HG03442 (cell line): ENCODE measurements around the gene TEX13C.
A peak's percentile ranks its signal among the peaks of the same experiment; 100 is the strongest.
"Not testable (repeated sequence)": the region's sequence is repeated elsewhere in the genome, so short reads cannot be mapped to it uniquely, and the experiment has no call there.

ENCODE experiments used
- ATAC-seq: cut with Tn5 transposase; IDR thresholded peaks from one replicate; pipeline ENCODE4 v1.9.1; 2021; ENCODE audit warnings: mild to moderate bottlenecking, moderate library complexity; ENCODE audit not compliant: unreplicated experiment

Gene TEX13C

GRCh38 chrX:125319646-125320521, at the start of gene TEX13C:
Gene TEX13C, plus strand, starts transcription at chrX:125319871. Its CDS starts 249 bp downstream, at chrX:125320120.
- no peak for ATAC-seq

DNA sequence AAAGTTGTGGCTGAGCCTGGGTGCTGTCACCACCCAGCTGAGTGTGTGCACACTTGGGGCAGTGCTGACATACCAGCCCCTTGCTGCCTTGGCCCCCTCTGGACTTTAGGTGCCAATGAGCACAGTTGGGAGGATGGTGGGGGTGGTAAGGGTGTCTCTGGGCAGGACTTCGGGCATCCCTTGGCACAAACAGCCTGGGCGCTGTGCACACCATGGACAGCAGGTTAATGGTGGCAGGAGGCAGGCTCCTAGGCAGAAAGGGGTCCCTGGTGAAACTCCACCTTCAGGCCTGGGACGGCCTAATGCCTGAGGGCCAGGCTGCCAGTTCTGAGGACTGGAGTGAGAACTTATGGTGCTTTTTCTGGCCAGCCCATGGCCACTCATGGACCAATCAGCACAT, 32.4 kb upstream of the TEX13C start:
- ATAC-seq: no peak

DNA sequence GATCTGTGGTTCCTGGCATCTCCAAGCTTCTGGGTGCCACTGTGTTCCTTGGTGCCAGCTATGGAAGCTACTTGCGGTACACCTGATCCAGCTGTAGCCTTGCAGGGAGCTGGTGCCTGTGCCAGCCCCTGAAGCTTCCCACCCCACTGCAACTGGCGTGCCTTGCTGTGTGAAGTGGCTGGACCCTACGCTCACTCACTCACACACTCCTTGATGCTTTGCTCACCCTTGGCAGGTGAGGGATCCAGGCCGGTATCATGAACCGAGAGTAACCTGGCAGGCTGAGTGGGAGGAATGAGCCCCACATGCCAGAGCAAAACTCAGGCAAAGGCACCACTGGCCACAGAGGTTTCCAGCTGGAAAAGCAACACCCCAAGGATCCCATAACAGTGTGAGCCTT, 31.3 kb upstream of the TEX13C start:
- no peak for ATAC-seq

DNA sequence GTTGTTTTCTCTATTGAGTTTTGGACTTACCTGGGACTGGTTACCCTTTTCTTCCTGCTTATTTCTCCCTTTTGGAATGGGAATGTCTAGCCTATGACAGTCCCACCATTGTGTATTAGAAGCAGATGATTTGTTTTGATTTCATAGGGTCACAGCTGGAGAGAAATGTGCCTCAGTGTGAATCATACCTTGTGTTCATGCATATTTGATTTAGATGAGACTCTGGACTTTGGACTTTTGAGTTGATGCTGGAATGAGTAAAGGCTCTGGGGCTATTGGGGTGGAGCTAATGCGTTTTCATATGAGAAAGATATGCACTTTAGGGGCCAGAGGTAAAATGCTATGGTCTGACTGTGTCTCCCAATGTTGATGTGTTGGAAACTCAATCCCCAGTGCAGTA, 30.5 kb upstream of the TEX13C start:
- no peak for ATAC-seq

GRCh38 chrX:125289920-125290319, 29.8 kb upstream of the TEX13C start:
- no peak for ATAC-seq

GRCh38 chrX:125291124-125291523, 28.5 kb upstream of the TEX13C start:
- no peak for ATAC-seq

DNA sequence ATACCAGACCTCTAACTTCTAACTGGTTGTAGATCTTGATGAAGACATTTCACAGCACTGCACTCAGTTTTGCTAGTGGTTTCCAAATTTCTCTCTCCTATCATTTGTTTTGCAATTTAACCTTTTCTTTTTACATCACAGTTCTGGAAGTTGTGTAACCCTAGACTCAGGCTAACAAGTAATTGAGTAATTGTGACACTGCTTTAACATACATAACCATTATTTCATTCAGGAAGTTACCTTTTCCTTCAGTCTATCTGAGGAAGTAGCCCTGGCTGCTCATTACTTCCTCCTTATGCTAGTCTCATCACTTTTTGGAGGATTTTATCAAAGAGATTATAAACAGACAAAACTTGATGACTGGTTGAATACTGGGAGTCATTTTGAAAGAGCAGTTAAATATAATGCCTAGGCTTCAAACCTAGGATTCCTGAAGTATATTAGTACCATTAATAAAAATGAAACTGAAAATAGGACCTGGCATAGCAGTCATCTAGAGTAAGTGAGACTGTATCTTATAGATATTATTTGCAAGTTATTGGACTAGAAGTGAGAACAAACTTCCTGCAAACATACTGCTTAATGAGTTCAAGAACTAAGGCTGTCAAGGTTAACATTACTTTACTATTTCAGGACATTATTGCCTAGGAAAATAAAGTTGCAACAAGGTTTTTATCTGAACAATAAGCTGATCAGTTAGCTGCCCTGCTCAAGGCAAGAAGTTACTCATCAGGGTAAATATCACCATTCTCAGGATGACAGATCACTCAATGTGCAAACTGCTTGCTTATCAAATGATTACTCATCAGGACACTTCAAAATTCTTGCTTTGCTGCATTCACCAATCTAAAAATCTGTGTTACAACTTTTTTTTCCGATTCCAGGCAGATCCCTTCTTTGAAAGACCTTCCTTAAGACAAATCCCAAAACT, 25.6 kb upstream of the TEX13C start:
- ATAC-seq: peak; percentile 63

- ATAC-seq: peak; percentile 84
Observed at GRCh38 chrX:125295337-125295736, 24.3 kb upstream of the TEX13C start.

- ATAC-seq: no peak
Observed at GRCh38 chrX:125298871-125299270, 20.8 kb upstream of the TEX13C start.

- ATAC-seq: no peak
Observed at GRCh38 chrX:125306335-125306866, 13.3 kb upstream of the TEX13C start.

GRCh38 chrX:125308653-125309052, 11.0 kb upstream of the TEX13C start:
- ATAC-seq: no peak

GRCh38 chrX:125319166-125319565, 505 bp upstream of the TEX13C start:
- not testable (repeated sequence) for ATAC-seq

DNA sequence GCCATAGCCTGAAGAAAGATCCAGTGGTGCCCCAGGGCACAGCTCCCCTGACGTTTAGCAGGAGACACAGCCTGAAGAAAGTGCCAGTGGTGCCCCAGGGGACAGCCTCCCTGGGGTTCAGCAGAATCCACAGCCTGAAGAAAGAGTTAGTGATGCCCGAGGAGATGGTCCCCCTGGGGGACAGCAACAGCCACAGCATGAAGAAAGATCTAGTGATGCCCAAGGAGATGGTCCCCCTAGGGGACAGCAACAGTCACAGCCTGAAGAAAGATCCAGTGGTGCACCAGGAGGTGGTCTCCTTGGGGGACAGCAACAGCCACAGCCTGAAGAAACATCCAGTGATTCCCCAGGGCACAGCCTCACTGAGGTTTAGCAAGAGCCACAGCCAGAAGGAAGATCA, 2.8 kb downstream of the TEX13C start:
- ATAC-seq: no peak

GRCh38 chrX:125326599-125326998, 6.9 kb downstream of the TEX13C start:
- no peak for ATAC-seq

GRCh38 chrX:125327891-125328290, 8.2 kb downstream of the TEX13C start:
- no peak for ATAC-seq

DNA sequence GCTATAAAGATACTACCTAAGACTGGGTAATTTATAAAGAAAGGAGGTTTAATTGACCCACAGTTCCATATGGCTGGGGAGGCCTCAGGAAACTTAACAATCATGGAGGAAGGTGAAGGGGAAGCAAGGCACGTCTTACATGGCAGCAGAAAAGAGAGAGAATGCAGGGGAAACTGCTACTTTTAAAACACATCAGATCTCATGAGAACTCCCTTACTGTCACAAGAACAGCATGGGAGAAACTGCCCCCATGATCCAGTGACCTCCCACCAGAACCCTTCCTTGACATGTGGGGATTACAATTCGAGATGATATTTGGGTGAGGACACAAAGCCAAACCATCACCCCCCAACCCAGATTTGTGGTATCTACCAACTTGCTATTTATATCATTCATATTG, 13.9 kb downstream of the TEX13C start:
- ATAC-seq: no peak

DNA sequence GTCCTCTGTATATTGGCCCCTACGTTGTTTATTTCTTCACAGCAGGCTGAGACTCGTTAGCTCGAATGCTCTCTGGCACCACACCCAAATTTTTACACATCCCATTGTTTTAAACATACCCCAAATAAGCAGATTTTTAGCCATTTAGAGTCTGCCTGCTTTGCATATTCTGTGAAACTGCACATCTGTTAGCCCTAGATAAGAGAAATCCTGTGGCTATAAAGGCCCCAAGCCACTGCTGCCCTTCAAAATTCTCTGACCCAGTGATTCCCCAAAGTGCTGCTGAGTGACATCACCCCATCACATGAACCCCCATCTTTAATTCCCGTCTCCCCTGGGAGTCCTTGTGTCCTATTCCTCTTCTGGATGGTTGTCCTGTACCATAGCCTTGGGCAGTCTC, 20.8 kb downstream of the TEX13C start:
- ATAC-seq: no peak

- no peak for ATAC-seq
Observed at GRCh38 chrX:125374169-125374568, 54.5 kb downstream of the TEX13C start.
